Stimulated activated CD4-positive, alpha-beta T cell treated with anti-CD3 and anti-CD28 coated beads, Interleukin-4, amount 100 ng/mL, for 1 hour (primary cell): ENCODE data around the gene MTMR10.
A peak's percentile ranks its signal among the peaks of the same experiment; 100 is the strongest.

ENCODE experiments used
- DNase-seq: peaks from one replicate; pipeline ENCODE4 v3.0.0-alpha.2; 2020

Gene MTMR10

DNA sequence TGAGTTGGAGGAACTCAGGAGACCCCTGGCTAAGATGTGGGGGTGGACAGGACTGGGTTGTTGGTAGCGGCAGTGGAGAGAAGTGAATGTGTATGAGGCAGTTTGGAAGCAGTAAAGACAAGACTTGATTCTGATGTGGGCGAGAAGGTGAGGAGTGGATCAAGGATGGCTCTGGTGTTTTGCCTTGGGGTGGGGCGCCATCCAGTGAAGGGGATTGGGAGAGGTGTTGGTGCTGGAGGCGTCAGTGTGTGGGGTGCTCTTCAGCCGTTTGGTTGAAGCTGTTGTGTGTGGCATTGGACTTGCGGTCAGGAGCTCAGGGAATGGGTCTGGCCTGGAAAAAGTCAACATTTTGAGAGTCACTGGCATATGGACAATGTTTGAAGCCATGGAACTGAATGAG, 74.4 kb downstream of the MTMR10 start:
- DNase-seq = no peak

- DNase-seq = no peak
Observed at GRCh38 chr15:30913761-30914160, 77.7 kb downstream of the MTMR10 start.

GRCh38 chr15:30906366-30906765, 85.1 kb downstream of the MTMR10 start:
- DNase-seq = no peak

- no peak for DNase-seq
Observed at GRCh38 chr15:30905821-30906220, 85.6 kb downstream of the MTMR10 start.

DNA sequence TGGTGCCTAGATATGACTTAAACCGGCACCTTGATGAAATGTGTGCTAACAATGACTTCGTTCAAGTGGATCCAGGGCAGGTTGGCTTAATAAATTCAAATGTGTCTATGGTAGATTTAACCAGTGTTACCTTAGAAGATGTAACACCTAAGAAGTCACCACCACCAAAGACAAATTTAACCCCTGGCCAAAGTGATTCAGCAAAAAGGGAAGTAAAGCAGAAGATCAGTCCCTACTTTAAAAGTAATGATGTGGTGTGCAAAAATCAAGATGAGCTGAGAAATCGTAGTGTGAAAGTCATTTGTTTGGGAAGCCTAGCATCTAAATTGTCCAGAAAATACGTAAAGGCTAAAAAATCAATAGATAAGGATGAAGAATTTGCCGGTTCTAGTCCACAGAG, 86.6 kb downstream of the MTMR10 start:
- no peak for DNase-seq

- DNase-seq = peak; percentile 84
Observed at GRCh38 chr15:30903497-30904187, 87.8 kb downstream of the MTMR10 start, which contains the start of gene FAN1. Gene FAN1 (plus strand): TSS chr15:30903915. CDS start chr15:30904664, 749 bp downstream.

GRCh38 chr15:30901889-30902288, 89.5 kb downstream of the MTMR10 start:
- no peak for DNase-seq

DNA sequence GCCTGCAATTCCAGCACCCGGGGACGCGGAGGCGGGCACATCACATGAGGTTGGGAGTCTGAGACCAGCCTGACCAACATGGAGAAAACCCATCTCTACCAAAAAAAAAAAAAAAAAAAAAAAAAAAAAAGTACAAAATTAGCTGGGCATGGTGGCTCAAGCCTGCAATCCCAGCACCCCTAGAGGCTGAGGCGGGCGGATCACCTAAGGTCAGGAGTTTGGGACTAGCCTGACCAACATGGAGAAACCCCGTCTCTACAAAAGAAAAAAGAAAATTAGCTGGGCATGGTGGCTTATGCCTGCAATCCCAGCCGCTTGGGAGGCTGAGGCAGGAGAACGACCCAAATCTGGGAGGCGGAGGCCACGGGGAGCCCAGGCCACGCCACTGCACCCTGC, 95.2 kb downstream of the MTMR10 start:
- DNase-seq = no peak

DNA sequence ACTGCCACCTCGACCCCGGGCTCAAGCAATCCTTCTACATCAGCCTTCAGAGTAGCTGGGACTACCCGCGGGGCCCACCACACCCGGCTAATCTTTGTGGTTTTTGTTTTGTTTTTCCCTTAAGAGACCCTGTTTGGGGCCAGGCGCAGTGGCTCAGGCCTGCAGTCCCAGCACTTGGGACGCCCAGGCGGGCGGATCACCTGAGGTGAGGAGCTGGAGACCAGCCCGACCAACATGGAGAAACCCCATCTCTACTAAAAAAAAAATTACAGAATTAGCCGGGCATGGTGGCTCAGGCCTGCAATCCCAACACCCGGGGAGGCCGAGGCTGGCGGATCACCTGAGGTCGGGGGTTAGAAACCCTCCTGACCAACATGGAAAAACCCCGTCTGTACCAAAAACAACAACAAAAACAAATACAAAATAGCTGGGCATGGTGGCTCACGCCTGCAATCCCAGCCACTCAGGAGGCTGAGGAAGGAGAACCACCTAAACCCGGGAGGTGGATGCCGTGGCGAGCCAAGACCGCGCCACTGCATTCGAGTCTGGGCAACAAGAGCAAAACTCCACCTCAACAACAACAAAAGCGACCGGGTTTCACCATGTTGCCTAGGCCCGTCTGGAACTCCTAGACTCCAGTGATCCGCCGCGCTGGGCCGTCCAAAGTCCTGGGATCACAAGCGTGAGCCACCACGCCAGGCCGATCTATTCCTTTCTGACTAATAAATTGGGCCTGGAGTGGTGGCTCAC, 95.8 kb downstream of the MTMR10 start:
- DNase-seq = no peak

GRCh38 chr15:30889196-30889595, 102.2 kb downstream of the MTMR10 start:
- no peak for DNase-seq
